Measurements from ENCODE around the gene NPTX1. TPM values are rescaled to one million over a fixed set of nuclear protein-coding genes. Genes with fewer than 3 reads are reported as not detected.

Gene NPTX1
- total RNA-seq = not detected in 2 replicates

DNA sequence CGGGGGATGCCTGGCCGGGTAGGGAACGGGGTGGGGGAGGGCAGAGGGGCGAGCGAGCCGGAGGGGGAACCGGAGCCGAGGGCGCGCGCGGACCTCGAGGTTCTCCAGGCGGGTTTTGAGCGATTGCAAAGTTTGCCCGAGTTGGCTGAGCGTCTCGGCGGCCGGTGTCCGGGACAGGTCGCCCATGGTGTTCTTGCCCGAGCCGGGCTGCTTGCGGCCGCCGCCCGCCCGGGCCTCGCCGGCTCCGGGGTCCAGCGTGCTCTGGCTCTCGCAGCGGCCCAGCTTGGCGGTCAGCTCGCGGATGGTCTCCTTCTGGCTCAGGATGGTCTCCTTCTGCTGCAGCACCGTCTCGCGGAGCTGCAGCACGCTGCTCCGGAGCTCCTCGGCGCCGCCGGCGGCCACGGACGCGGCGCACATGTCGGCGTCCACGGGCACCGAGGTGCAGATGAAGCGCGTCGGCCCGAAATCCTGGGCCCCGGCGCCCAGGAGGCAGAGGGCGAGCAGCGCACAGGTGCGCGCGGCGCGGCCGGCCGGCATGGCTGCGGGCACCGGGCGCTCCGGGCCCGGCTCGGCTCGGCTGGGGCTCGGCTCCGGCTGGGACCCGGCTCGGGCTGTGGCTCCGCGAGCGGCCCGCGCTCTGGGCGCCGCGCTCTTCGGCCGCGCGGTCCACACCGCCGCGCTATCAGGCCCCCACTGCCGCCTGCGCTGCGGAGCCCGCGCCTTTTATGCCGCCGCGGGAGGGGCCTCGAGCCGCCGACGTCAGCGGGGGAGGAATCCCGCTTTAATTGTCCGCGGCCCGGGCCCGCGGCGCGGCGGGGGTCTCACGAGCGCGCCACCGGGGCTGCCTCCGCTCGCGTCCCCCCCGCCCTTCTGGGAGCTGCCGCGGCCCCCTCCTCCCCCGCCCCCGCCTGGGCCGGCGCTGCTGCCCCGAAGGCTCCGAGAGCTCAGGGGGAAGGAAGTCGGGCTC is at the start of gene NPTX1:
Gene NPTX1, minus strand, starts transcription at position 698 of the 967 bp plus-strand sequence. Its CDS starts 161 bp downstream, at position 537.

Other genes starting within 250 kb of the NPTX1 start
- gene RNF213, start 215.8 kb downstream of the NPTX1 start, total RNA-seq = 14.5 and 27.3 TPM in 2 replicates
- gene ENDOV, start 61.4 kb downstream of the NPTX1 start, total RNA-seq = 15.3 and 16.4 TPM in 2 replicates
- 20.9 and 23.4 TPM in 2 replicates for gene RPTOR, start 68.2 kb upstream of the NPTX1 start, total RNA-seq